Peyer's patch (tissue), 4 donors: ENCODE results near the gene DEGS1.

Source experiments
- POLR2A ChIP-seq, 2 donors: fragments of 450-650 bp; IDR thresholded peaks; one replicate each; pipeline ENCODE4 v1.5.1; 2017; ENCODE audit warnings: antibody characterized with exemption in 2 of 2, mild to moderate bottlenecking in 2 of 2, moderate library complexity in 2 of 2
- TF ChIP-seq, protein P1 (sequence below), 6 experiments: fragments of 450-650 bp in 4 of 6; fragments of 200-600 bp in 2 of 6; sonication (generic) in 1 of 6; IDR thresholded peaks; one replicate each; pipeline ENCODE4 v1.5.1; 2017 to 2019; ENCODE audit warnings: antibody characterized with exemption in 6 of 6, mild to moderate bottlenecking in 3 of 6, moderate library complexity in 1 of 6

DNA sequence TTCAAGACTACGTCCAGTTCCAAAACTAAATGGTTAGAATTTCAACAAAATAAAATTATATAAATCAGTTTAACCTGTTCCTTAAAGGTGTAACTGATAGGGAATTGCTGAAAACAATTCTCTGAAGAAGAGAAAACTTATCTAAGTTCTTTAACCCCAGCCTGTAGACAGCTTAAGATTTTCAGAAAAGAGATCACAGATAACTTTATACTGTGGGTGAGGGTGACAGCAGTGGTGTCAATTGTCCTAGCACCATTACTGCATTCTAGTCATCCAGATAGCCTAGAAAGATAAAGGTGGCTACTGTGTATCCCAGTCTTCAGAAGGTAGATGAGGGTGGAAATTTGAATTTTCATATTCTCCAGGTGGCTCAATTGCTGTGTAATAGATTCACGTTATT lies 19.7 kb upstream of the DEGS1 start:
- TF ChIP-seq, protein P1, sequence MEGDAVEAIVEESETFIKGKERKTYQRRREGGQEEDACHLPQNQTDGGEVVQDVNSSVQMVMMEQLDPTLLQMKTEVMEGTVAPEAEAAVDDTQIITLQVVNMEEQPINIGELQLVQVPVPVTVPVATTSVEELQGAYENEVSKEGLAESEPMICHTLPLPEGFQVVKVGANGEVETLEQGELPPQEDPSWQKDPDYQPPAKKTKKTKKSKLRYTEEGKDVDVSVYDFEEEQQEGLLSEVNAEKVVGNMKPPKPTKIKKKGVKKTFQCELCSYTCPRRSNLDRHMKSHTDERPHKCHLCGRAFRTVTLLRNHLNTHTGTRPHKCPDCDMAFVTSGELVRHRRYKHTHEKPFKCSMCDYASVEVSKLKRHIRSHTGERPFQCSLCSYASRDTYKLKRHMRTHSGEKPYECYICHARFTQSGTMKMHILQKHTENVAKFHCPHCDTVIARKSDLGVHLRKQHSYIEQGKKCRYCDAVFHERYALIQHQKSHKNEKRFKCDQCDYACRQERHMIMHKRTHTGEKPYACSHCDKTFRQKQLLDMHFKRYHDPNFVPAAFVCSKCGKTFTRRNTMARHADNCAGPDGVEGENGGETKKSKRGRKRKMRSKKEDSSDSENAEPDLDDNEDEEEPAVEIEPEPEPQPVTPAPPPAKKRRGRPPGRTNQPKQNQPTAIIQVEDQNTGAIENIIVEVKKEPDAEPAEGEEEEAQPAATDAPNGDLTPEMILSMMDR (IDR thresholded peaks at IDR 0.05) = no peak
- TF ChIP-seq POLR2A (IDR thresholded peaks at IDR 0.05) = no peak
